HG03460 (cell line): Measurements from ENCODE around the gene ETS1.
"Not testable (repeated sequence)": the region's sequence is repeated elsewhere in the genome, so short reads cannot be mapped to it uniquely, and the experiment has no call there.

Experiments used
- ATAC-seq: cut with Tn5 transposase; IDR thresholded peaks from one replicate; pipeline ENCODE4 v1.9.1; 2021; ENCODE audit not compliant: unreplicated experiment

The ETS1 gene

DNA sequence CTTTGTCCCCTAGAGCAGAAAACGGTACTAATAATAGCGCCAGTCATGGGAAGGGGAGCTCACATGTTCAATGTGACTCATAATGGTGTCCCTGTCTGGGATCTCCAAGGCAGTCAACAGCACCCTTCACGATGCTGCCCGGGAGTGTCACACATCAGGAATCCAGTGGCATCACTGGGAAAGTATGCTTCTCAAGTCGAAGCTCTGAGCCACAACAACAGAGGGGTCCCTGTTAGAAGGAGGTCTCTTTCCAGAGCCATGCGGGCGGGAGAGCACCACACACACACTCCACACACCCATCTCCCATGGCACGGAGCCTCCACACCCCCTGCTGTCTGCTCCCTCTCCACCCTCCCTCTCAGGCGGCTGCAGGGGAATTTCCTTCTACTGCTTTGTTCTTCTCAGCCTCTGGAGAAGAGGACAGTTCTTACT is 119.7 kb downstream of the ETS1 start:
- ATAC-seq = no peak

DNA sequence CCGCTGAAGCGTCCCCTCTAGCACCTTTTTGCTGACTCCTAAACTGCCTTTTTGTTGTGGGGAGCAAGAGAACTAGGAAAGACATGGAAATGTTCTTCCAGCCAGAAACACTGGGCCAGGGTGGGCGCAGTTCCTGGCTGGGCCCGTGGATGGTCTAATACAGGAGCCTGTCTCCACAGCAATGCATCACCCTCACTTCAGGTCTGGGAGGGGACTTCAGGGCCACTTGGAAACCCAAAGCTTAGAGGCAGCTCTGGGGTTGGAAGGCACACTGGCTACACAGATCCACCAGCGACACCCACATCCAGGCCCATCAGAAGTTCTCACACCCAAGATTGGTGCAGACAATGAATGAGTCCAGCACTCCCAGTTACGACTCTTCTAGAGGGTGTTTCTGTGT is 120.3 kb downstream of the ETS1 start:
- ATAC-seq = no peak

DNA sequence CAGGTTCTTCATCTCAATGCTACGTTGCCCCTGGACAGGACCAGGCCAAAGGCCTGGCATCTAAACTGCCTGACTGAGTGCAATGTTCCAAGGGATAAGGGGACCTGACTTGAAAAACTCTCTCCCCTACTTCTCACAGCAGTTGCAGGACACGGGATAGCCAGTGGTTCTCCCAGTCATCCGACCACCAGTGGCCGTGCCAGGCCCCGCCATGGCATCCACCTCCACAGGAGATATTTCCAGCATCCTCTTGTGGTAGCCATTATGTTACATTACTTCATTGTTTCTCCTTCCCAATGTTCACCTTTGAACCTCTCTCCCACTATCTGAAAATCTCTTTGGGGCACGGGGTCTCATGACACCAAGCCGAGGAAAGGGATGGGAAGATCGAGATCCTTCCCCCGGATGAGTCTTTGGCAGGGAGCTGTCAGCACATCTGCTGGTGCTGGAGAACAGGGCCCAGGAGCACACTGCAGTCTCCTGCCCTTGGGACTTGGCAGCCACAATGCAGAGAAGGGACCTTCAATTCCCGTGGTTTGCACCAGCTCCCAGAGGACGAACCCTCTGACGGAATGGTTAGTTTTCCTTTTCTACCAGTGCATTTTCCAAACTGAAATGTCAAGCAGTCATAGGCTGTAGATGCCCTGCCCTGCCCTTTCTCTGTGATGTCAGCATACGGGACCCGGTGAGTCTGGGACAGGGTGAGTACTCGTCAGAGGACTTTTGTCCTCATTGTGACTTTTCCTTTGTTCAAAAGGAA is 121.2 kb downstream of the ETS1 start:
- no peak for ATAC-seq

- ATAC-seq = no peak
Observed at GRCh38 chr11:128465531-128465930, 121.8 kb downstream of the ETS1 start.

DNA sequence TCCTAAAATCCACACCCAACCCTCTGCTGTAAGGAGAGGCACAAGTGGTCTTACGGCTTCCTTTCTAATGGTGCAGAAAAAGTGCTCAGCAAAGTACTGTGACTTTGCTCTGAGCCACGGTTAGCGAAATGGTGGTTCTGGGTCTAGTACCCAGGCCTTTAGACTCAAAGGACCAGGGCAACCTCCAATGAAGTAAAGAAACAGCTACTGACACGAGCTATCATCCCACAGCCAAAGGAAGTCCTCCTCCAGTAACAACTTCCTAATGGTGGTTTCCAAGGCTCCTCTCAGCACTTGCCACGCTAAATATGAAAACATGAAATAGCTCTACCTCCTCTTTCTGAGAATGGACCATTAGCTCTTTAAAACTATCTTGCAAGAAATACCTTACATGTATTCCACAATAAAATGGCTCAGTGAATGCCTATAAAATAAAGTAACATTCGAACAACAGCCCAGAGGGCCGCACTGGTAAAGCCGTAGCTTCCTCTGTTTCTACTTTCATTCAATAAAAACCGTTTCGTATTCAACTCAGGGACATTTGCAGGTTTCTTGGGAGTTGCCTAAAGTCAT is 122.4 kb downstream of the ETS1 start:
- no peak for ATAC-seq

DNA sequence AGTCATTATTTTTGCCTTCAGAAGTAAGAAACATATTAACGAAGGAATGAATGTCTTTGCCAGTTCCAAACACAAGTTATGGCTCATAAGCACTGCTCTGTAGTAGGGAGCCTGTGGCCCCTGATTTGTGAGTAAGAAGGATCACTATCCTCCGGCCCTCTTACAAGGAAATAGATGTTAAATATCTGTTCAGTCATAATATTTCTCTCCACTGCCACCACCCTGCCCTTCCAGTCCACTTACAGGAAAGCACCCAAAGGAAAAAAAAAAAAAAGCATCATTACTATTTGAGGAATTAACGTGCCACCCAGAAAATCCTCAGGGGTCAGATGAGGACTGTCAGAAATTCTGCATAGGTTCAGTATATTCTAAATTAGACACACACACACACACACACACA is 123.4 kb downstream of the ETS1 start:
- ATAC-seq = no peak

- ATAC-seq = no peak
Observed at GRCh38 chr11:128463371-128463829, 124.0 kb downstream of the ETS1 start.

GRCh38 chr11:128462922-128463321 is 124.4 kb downstream of the ETS1 start:
- no peak for ATAC-seq

GRCh38 chr11:128462189-128462588 is 125.2 kb downstream of the ETS1 start:
- no peak for ATAC-seq

GRCh38 chr11:128458321-128458720 is 129.0 kb downstream of the ETS1 start:
- no peak for ATAC-seq

DNA sequence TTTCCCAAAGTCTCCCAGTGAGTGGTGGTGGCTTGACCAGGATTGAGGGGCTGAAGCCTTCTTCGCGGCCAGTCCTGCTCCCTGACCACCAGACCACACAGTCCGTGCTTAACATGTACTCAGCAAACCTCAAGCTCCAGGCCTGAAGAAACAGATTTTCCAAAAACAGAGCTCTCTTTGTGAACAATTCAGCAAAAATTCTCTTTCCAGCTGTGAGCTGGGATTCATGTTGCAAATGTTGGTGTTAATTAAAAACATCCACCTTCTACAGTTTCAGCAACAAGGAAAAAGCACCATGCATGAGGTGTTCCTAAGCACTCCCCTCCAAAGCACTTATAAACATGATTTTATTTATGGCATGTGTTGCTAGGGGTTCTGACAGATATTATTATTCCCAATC is 129.5 kb downstream of the ETS1 start:
- ATAC-seq = no peak

DNA sequence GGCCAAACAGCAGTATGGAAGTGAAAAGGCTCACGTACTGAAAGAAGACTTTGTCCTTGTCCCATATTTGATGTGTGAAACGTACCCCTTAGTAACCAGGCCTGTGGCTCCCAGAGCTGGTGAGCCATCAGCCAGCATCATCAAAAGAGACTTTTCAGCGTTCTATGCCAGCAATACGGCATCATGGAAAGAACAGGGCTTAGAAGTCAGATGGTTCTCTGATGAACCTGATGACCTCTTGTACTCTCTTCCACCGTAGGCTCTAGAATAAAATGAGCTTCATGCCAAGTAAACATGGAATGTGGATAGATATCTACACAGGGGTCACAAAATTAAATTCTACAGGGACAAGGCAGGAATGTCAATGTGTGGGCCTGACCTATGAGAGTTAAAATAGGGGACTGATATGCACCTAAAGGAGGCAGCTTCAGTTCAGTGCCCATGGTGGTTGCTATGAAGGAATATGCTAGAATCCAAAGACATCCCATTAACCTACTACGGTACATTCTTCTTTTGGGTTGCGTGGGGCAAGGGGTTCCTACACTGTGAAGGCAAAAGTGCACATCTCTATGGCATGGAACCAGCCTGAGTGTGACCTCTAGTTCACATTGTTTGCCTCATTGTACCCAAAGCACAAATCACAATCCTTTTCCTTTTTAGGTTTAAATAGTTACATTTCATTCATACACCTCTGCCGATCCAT is 130.6 kb downstream of the ETS1 start:
- no peak for ATAC-seq

- ATAC-seq = no peak
Observed at GRCh38 chr11:128455766-128456165, 131.6 kb downstream of the ETS1 start.

DNA sequence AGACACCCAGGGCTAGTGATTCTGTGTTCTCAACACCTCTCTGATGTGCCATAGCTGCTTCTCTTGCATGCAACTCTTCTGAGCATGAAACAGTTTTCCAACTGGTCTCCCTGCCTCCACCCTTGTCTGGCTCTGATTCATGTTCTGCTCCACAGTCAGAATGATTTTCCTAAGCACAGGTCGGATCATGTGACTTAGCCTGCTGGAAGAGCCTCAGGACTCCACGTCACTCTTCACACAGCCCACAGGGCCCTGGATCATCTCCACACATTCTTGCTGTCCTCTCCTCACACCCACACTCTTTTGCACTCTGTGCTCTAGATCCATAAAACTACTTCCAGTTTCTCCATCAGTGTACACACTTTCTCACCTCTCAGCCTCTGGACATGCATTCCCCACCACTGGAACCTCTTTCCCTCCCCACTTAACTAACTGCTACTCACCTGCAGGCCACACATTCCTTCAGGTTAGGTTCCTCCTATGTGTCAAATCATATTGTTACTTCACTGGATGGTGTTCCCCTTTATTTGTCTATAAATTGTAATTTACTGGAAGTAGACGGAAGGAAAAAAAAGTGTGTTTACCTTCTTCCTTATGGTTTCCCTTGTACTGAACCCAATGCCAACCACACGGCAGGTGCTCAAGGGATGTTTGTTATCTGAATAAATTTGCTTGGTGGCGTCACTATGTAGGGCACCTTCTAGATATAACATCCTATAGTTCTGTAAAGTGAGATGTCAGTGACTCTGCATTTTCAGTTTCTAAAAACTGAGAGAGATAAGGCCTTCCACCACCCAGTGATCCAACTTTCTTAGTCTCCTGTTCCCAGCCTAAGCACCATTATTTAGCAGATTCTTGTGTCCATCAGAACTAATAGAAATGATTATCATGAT is 133.7 kb downstream of the ETS1 start:
- no peak for ATAC-seq

GRCh38 chr11:128451652-128452470 is 135.5 kb downstream of the ETS1 start:
- ATAC-seq = no peak

DNA sequence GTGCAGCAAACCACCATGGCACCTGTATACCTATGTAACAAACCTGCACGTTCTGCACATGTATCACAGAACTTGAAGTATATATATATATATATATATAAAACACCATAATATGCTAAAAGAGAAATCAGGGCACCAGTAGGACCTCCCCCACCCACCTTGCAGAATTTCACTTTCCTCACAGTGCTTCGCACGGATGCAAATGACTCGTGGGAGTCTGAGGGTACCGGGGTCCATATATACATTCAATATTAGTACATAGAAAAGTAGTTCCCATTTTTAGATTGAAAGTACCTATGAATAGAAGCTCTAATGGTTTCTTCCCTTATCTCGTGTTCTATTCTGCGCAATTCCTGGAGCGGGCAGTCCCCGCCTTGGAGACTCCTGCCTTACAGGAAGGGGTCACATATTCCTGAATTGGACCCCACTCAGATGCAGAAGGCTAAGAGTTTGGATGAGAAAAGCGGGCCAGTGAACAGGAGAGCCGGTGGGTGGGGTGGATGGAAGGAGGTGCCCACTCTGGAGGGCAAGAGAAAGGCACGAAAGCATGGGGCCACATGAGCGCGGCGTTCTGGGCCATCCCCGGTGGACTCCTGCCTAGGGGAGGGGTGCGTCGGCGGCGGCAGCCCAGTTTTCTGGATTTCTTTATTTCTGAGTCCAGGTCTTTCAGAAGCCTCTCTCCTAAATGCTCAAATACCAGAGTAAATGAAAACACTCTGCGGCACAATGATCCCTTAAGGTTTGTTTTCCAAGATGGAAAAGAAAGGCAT is 136.3 kb downstream of the ETS1 start:
- ATAC-seq = no peak

- ATAC-seq = not testable (repeated sequence)
Observed at GRCh38 chr11:128450425-128450824, 136.9 kb downstream of the ETS1 start.

DNA sequence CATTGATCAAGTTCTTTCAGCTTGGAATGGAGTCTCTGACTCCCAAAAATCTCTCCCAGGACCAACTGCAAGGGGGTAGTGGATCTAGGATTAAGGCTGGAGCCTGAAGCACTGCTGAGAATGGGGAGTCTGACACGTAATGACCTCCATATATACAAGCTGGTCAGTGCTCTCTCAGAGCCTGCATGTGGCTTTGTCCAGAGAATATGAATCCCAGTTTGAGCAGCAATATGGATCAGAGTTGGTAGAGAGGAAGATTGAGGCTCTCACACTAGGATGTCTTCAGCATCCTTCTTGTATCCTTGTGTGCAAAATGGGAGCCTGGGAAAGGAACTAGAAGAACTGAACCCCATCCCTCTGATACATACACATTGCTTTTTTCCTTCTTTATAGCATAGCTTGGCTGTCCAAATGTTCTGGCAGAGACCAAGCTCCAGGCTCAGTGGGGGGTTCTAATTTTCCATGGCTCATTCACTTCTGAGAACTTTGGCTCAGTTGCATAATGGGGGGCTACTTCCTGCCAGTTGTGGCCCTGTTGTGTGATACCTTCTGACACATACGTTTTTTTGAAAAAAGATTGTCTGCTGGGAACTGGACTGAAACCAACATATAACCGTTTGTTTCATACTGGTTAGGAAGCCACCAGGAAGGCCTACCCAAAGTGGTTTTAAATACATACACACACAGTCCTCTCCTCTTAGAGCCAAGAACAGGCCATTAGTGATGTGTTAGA is 138.2 kb downstream of the ETS1 start:
- ATAC-seq = no peak
